Mucosa of rectum (tissue), 2 donors: ENCODE data around the gene CACNA1B.
"Not testable (repeated sequence)": the region's sequence is repeated elsewhere in the genome, so short reads cannot be mapped to it uniquely, and the experiment has no call there.

Experiments
- H3K27ac ChIP-seq, 2 donors: one replicate each; pipeline ENCODE4 v1.7.0; 2013; ENCODE audit warnings: inconsistent platforms in 2 of 2, low read depth in 2 of 2, low read length in 2 of 2
- H3K27me3 ChIP-seq, 2 donors: one replicate each; pipeline ENCODE4 v1.7.0; 2013; ENCODE audit warnings: low read length in 2 of 2; ENCODE audit not compliant: control insufficient read depth in 2 of 2, insufficient read depth in 2 of 2
- H3K36me3 ChIP-seq, 2 donors: one replicate each; pipeline ENCODE4 v1.7.0; 2013; ENCODE audit warnings: low read length in 2 of 2; ENCODE audit not compliant: control insufficient read depth in 2 of 2, insufficient read depth in 2 of 2
- H3K4me1 ChIP-seq, 2 donors: one replicate each; pipeline ENCODE4 v1.7.0; 2013; ENCODE audit warnings: low read length in 2 of 2, mild to moderate bottlenecking in 1 of 2; ENCODE audit not compliant: control insufficient read depth in 2 of 2, insufficient read depth in 2 of 2
- H3K4me3 ChIP-seq, 2 donors: one replicate each; pipeline ENCODE4 v1.7.0; 2013; ENCODE audit warnings: low read length in 2 of 2
- H3K9ac ChIP-seq, 2 donors: one replicate each; pipeline ENCODE4 v1.7.0; 2013; ENCODE audit warnings: low read length in 2 of 2, low read depth in 1 of 2, mild to moderate bottlenecking in 1 of 2
- H3K9me3 ChIP-seq, 2 donors: one replicate each; pipeline ENCODE4 v1.7.0; 2013; ENCODE audit warnings: low read length in 2 of 2; ENCODE audit not compliant: control insufficient read depth in 2 of 2
- donor health status: healthy.
- donor health status: Normal muscosa, but diverticular disease.

Gene CACNA1B

DNA sequence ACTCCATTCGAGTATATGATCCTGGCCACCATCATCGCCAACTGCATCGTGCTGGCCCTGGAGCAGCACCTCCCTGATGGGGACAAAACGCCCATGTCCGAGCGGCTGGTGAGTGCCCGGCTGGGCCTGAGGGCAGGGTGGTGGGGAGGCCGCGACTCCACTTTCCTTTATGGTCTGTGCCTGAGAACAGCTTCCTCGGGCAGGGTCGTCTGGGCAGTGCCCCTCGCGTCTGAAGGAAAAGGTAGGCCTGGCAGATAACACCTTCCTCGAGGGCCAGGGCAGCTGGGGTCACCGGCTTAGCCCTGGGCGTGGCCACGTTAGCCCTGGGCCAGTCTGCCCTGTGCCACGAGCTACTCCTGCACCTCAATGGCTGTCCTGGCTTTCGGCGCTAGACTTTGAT lies 1.5 kb downstream of the CACNA1B start:
- Histone ChIP-seq H3K9me3 (no peaks in the 10 kb centered on the region), H3K27me3 (peaks cover 0 to 14% of the 10 kb centered on the region in 2 donors), H3K4me3 (no peak overlapping the region), H3K9ac (no peak overlapping the region), H3K36me3 (no peaks in the 10 kb centered on the region), H3K27ac (no peak overlapping the region), H3K4me1 (no peaks in the 10 kb centered on the region)

DNA sequence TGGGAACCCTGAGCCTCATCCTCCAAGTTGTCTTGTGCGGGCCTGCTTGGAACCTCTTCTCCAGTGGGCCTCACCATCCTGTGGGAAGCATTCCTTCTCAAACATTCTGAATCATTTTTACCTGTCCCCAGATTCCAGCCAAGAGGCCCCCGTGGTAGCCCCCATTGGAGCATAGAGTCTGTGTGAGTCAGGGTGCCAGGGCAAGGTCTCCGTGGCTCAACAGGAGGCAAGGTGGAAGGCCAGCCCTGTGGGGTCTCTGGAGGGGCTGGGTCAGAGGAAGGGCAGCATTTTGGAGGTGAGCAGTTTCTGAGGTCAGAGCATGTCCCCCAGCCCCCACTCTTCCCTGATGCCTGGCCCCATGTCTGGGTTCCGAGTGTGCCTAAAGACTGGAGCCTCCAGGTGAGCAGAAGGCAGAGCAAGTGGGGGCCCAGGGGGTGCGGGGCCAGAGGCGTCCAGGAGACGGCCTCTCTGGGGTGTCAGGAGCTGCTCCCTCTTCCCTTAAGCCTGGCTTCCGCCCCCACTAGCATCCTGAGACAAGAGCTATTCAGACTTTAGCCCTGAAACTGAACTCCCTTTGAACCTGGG lies 2.1 kb downstream of the CACNA1B start:
- Histone ChIP-seq H3K27me3 (peaks cover 0 to 14% of the 10 kb centered on the region in 2 donors), H3K4me1 (no peaks in the 10 kb centered on the region), H3K36me3 (no peaks in the 10 kb centered on the region), H3K27ac (no peak overlapping the region), H3K9ac (no peak overlapping the region), H3K9me3 (no peaks in the 10 kb centered on the region), H3K4me3 (no peak overlapping the region)

DNA sequence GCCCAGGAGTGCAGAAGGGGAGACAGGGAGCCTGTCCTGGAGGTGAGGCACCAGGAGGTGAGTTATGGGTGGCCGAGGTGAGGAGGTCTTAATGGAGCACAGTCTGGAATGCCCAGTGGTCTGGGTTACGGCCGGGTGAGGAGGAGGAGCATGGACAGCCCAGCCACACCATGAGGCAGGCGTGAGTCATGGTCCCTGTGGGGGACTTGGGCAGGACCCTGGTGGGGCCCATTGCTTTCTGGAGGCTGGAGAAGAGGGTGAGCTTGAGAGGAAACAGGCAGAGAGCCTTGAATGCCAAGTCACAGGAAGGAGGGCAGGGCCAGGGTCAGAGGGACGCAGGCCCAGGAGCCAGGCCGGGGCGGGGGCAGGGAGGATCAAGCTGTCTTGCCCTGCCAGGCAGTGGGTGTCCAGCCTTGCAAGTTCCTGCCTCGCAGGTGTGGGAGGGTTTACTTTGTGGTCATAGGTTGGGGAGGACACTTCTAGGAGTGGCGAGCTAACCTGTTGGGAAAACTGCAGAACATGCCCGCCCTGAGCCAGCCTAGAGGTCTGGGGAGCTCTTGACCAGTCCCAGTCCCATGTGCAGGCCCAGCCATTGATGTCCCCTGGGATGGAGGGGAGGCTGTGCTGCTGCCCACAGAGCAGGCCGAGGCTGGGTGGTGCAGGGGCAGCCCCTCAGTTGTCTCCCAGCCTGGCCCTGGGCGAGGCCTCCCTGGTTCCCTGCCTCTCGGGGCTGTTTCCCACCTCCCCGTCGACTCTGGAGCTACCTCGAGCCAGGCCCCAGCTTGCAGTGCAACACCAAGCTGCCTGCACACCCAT lies 2.8 kb downstream of the CACNA1B start:
- Histone ChIP-seq H3K4me1 (no peaks in the 10 kb centered on the region), H3K4me3 (no peak overlapping the region), H3K9me3 (no peaks in the 10 kb centered on the region), H3K36me3 (no peaks in the 10 kb centered on the region), H3K27ac (no peak overlapping the region), H3K9ac (no peak overlapping the region), H3K27me3 (peaks cover 0 to 13% of the 10 kb centered on the region in 2 donors)

DNA sequence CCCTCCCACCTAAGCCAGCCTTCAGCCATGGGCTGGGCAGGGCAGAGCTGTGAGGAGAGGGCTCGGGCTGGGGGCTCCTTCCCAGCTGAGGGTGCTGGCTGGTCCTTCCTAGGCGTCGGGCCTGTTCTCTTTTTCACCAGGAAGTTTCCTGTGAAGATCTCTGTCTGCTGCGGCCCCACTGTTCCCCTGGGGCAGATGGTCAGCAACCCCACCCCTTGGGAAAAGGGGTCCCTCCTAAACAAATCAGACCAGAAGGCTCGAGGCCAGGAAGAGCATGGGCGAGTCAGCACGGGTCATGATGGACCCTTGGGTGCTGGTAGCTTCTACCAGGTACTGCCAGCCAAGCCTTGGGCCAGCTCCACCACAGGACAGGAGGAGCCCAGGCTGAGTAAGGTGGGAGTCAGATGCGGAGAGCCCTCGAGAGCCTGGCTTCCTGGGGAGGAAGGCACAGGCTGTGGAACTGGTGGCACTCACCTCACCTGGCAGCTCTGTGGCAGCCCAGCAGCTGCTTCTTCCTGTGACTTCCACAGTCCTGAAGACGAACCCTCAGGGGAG lies 3.5 kb downstream of the CACNA1B start:
- Histone ChIP-seq H3K9me3 (no peaks in the 10 kb centered on the region), H3K27ac (no peak overlapping the region), H3K36me3 (no peaks in the 10 kb centered on the region), H3K4me3 (no peak overlapping the region), H3K4me1 (no peaks in the 10 kb centered on the region), H3K27me3 (peaks cover 0 to 10% of the 10 kb centered on the region in 2 donors), H3K9ac (no peak overlapping the region)

DNA sequence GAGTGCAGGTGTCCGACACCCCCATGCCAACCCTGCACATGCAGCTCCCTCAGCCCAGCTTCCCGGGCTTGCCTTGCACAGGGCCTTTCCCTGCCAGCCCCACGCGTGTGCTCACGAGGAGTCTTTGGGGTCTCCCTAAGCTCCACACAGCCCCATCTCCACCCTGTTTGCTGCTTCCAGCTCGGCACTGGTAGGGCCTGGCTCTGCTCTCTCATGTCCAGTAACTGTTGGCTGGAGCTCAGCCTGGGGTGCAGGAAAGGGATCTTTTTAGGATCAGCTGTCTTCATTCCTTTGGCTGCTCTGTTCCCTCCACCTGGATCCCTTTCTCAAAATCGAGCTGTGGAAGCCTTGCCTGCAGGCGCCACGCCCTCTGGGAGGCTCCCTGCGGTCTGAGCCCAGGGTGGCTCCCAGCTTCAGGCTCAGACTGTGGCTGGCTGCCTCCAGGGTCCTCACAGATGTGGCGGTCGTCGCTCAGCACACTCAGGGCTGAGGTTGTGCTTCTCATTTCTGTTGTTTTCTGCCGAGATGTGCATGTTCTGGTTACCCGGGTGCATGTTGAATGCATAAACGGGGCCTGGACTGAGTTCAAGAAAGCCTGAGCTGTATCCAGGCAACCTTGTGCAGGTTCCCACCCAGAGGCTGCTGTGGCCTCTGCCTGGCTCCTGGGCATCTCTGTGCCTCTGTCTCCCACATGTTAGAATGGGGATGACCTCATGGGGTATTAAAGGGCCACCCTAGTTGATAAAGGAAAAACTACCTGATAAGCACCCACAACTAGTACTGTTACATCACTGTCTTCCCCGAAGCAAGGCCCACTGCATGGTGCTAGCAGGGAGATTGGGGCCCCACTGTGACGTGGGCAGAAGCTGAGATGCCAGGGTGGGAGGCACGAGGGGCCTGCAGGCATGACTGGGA lies 4.3 kb downstream of the CACNA1B start:
- Histone ChIP-seq H3K27ac (no peak overlapping the region), H3K4me3 (no peak overlapping the region), H3K36me3 (no peaks in the 10 kb centered on the region), H3K4me1 (no peaks in the 10 kb centered on the region), H3K27me3 (peaks cover 0 to 10% of the 10 kb centered on the region in 2 donors), H3K9ac (no peak overlapping the region), H3K9me3 (no peaks in the 10 kb centered on the region)

DNA sequence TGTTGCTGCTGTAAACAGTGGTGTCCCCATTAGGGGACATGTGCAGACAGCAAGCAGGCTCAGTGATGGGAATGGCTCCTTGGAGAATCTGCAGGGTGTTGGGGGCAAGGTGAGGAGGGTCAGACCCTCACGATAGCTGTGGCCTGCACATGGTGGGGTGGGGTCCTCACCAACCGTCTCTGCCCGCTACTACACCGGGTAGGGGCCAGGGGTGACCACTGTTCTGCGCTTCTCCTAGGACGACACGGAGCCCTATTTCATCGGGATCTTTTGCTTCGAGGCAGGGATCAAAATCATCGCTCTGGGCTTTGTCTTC lies 4.9 kb downstream of the CACNA1B start:
- Histone ChIP-seq H3K4me1 (no peaks in the 10 kb centered on the region), H3K9me3 (no peaks in the 10 kb centered on the region), H3K27me3 (peaks cover 0 to 10% of the 10 kb centered on the region in 2 donors), H3K36me3 (no peaks in the 10 kb centered on the region), H3K4me3 (no peak overlapping the region), H3K9ac (no peak overlapping the region), H3K27ac (no peak overlapping the region)

DNA sequence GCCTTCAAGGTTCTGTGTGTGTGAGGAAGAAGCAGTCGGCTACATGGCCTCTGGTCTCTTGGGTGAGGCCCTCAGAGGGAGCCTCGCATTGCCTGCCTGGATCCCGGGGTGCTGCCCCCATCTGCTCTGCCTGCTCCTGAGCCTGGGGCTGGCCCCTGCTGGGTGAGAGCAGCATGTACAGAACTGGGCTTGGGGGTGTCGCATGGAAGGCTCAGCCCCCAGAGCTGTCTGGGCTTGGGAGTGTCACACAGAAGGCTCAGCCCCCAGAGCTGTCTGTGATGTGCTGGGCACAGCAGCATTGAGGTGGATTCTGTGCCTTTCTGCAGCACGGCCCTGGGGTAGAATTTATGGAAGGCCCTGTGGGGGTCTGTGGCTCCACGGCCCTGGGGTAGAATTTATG lies 6.4 kb downstream of the CACNA1B start:
- not testable (repeated sequence) for H3K27ac ChIP-seq, H3K4me3 ChIP-seq, H3K36me3 ChIP-seq, H3K9ac ChIP-seq, H3K9me3 ChIP-seq, H3K4me1 ChIP-seq, H3K27me3 ChIP-seq

DNA sequence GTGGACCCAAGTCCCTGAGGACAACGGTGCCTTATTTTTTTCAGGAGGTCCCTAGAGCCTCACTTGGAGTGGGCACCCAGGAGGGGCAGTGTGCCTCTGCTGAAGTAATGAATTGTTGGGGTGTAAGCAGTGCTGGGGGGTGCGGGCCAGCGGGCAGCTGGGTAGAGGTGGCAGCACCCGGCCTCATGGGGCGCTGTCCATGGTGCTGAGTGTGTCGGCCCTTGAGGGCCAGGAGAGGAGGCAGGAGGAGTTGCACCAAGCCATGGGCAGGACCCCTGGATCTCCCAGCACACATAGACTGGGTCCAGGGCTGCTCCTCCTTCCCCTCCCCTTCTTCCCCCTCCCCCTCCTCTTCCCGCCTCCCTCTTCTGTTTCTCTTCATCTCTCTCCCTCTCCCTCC lies 7.0 kb downstream of the CACNA1B start:
- not testable (repeated sequence) for H3K9me3 ChIP-seq, H3K27me3 ChIP-seq, H3K36me3 ChIP-seq, H3K4me1 ChIP-seq, H3K4me3 ChIP-seq, H3K9ac ChIP-seq, H3K27ac ChIP-seq

DNA sequence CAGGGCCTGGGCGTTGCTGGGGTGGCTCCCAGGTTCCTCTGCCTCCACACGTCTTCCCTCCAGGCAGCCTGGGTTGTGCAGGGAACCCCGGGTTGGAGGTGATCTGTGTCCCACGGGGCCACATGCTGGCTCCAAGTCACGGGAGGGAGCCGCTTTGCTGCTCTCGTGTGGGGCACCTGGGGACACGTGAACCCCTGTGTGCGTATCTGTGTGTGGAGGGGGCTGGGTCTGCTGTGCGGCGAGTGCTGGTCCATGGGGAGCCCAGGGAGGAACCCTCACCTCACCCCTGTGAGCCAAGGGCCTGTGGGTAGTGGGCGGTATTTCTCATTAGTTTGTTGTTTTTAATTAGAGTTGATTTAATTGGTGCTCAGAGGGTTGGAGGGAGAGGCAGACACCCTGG lies 7.5 kb downstream of the CACNA1B start:
- not testable (repeated sequence) for H3K4me3 ChIP-seq

DNA sequence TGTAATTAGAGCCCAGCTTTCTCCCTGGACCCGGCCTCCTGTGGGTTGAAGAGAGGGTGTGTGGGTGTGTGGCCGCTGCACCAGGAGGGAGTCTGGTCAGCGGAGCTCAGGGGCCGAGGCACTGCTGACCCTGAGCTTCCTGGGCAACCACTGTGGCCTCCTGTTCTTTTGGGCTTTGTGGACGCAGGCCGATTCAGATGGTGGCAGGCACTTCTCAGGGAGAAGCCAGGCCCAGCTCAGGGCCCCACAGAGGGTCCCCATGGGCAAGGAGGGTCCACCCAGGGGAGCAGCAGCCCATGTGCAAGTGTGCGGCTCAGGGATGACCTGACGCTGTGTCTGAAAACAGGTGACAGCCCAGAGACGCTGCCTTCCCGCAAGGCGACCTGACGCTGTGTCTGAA lies 11.0 kb downstream of the CACNA1B start:
- not testable (repeated sequence) for H3K4me3 ChIP-seq, H3K4me1 ChIP-seq, H3K9ac ChIP-seq, H3K9me3 ChIP-seq, H3K27me3 ChIP-seq, H3K27ac ChIP-seq, H3K36me3 ChIP-seq

More for the DNA sequence above, 7.5 kb downstream of the CACNA1B start:
- not testable (repeated sequence) for H3K9ac ChIP-seq, H3K27me3 ChIP-seq, H3K9me3 ChIP-seq, H3K4me1 ChIP-seq, H3K36me3 ChIP-seq, H3K27ac ChIP-seq
